GM18951 (cell line): ENCODE results near the gene SNCAIP.

Experiments used
- POLR2A ChIP-seq: IDR thresholded peaks from 4 replicates; pipeline ENCODE4 v1.6.1; 2011; ENCODE audit warnings: mild to moderate bottlenecking; ENCODE audit not compliant: insufficient read length, insufficient read depth; ENCODE audit errors: extremely low read depth
- in situ Hi-C: fragments of 300-500 bp; cut with MboI; formaldehyde crosslinking; loops from one replicate; pipeline ENCODE4 v1.12.0; 2022; ENCODE audit warnings: low sequenced_read_pairs, mixed read lengths, inconsistent platforms; ENCODE audit not compliant: unreplicated experiment

Gene SNCAIP

GRCh38 chr5:122439645-122440044, 127.6 kb downstream of the SNCAIP start:
- in situ Hi-C loops, result no loop called here
- no peak for TF ChIP-seq POLR2A

- no peak for TF ChIP-seq POLR2A
- in situ Hi-C loops, result no loop called here
Observed at GRCh38 chr5:122442938-122443337, 130.9 kb downstream of the SNCAIP start.

- no peak for TF ChIP-seq POLR2A
- in situ Hi-C loops, result no loop called here
Observed at GRCh38 chr5:122444411-122444810, 132.4 kb downstream of the SNCAIP start.

- in situ Hi-C loops, result no loop called here
- TF ChIP-seq POLR2A, result no peak
Observed at GRCh38 chr5:122445070-122445469, 133.0 kb downstream of the SNCAIP start.

- no peak for TF ChIP-seq POLR2A
- in situ Hi-C loops, result no loop called here
Observed at GRCh38 chr5:122447072-122447471, 135.0 kb downstream of the SNCAIP start.

- no peak for TF ChIP-seq POLR2A
- in situ Hi-C loops, result no loop called here
Observed at GRCh38 chr5:122447879-122448278, 135.8 kb downstream of the SNCAIP start.

GRCh38 chr5:122454541-122454940, 142.5 kb downstream of the SNCAIP start:
- in situ Hi-C loops, result no loop called here
- TF ChIP-seq POLR2A, result no peak

GRCh38 chr5:122455939-122456338, 143.9 kb downstream of the SNCAIP start:
- in situ Hi-C loops, result no loop called here
- TF ChIP-seq POLR2A, result no peak

GRCh38 chr5:122457178-122457826, 145.3 kb downstream of the SNCAIP start:
- TF ChIP-seq POLR2A, result no peak
- in situ Hi-C loops, result no loop called here

GRCh38 chr5:122458278-122458872, 146.3 kb downstream of the SNCAIP start:
- in situ Hi-C loops, result no loop called here
- TF ChIP-seq POLR2A, result no peak

GRCh38 chr5:122462486-122462885, 150.4 kb downstream of the SNCAIP start:
- in situ Hi-C loops, result no loop called here
- TF ChIP-seq POLR2A, result no peak

- no peak for TF ChIP-seq POLR2A
- in situ Hi-C loops, result no loop called here
Observed at GRCh38 chr5:122463221-122463620, 151.2 kb downstream of the SNCAIP start.

- in situ Hi-C loops, result no loop called here
Observed at GRCh38 chr5:122464191-122464590, 152.2 kb downstream of the SNCAIP start.

GRCh38 chr5:122465031-122465577, 153.1 kb downstream of the SNCAIP start:
- in situ Hi-C loops, result no loop called here
- no peak for TF ChIP-seq POLR2A

More at GRCh38 chr5:122464191-122464590, 152.2 kb downstream of the SNCAIP start:
- no peak for TF ChIP-seq POLR2A

- TF ChIP-seq POLR2A, result no peak
- in situ Hi-C loops, result no loop called here
Observed at GRCh38 chr5:122465994-122466393, 154.0 kb downstream of the SNCAIP start.
